ENCODE results near the gene PLA2G4B.

The PLA2G4B gene, protein sequence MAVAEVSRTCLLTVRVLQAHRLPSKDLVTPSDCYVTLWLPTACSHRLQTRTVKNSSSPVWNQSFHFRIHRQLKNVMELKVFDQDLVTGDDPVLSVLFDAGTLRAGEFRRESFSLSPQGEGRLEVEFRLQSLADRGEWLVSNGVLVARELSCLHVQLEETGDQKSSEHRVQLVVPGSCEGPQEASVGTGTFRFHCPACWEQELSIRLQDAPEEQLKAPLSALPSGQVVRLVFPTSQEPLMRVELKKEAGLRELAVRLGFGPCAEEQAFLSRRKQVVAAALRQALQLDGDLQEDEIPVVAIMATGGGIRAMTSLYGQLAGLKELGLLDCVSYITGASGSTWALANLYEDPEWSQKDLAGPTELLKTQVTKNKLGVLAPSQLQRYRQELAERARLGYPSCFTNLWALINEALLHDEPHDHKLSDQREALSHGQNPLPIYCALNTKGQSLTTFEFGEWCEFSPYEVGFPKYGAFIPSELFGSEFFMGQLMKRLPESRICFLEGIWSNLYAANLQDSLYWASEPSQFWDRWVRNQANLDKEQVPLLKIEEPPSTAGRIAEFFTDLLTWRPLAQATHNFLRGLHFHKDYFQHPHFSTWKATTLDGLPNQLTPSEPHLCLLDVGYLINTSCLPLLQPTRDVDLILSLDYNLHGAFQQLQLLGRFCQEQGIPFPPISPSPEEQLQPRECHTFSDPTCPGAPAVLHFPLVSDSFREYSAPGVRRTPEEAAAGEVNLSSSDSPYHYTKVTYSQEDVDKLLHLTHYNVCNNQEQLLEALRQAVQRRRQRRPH

DNA sequence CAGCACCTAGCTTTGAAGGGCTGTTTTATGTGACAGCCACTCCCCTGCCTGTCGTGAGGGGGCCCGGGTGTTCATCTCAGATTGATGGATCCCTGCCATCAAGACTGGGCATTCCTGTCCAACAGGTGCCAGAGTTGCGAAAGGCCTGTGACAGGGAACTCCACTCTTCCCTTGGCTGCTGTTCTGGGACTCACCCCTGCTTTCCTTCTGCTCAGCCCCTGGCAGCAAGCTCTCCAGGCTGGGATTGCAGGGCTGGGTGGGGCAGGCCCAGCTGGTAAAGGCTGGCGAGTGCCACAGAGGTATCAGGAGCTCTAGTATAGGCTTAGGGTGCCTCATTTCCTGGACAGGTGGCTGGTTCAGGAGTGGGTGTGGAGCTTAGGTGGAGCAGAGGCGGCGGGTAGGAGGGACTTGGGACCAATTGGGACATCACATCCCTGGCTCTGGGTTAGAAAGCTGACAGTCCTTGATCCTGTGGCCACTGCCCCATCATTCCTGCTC, at the start of gene PLA2G4B:
Gene PLA2G4B (plus strand): TSS at position 448 of the 498 bp plus-strand sequence. CDS start 67 bp downstream, outside the sequence.
- H3K4me3 ChIP-seq (ENCODE audit: low read depth, low read length), result no peak within 1 kb of the TSS
- DNase-seq (ENCODE audit: low read depth), result no peak
- TF ChIP-seq CTCF (conservative IDR thresholded peaks at IDR 0.05; ENCODE audit: low read depth, low read length), result no peak

DNA sequence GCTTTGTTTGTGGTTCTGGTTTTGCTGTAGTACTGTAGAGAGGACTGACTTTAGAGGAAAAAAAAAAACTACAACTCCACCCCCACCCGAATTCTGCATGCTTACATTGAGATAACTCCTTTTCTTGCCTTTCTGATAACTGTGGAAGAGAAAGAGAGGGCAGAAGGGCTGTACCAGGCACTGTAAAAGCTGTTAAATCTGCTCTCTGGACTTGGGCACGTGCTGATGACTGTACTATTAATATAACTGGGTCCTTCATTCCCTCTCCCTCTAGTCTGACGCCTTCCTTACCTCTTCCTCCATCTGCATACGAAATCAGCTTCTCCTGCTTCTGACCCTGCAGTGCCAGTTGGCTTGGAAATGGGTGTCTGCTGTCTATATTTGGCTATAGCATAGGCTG, 49.4 kb upstream of the PLA2G4B start:
- no peak for DNase-seq (ENCODE audit: low read depth)
- TF ChIP-seq CTCF (conservative IDR thresholded peaks at IDR 0.05; ENCODE audit: low read depth, low read length), result no peak
- no peak overlapping the region for H3K4me3 ChIP-seq (ENCODE audit: low read depth, low read length)

GRCh38 chr15:41789662-41790061, 49.0 kb upstream of the PLA2G4B start:
- no peak for TF ChIP-seq CTCF (conservative IDR thresholded peaks at IDR 0.05; ENCODE audit: low read depth, low read length)
- no peak for DNase-seq (ENCODE audit: low read depth)
- no peak overlapping the region for H3K4me3 ChIP-seq (ENCODE audit: low read depth, low read length)

GRCh38 chr15:41790169-41790568, 48.5 kb upstream of the PLA2G4B start:
- no peak for TF ChIP-seq CTCF (conservative IDR thresholded peaks at IDR 0.05; ENCODE audit: low read depth, low read length)
- no peak for DNase-seq (ENCODE audit: low read depth)
- no peak overlapping the region for H3K4me3 ChIP-seq (ENCODE audit: low read depth, low read length)

GRCh38 chr15:41790756-41791546, 47.7 kb upstream of the PLA2G4B start:
- no peak for TF ChIP-seq CTCF (conservative IDR thresholded peaks at IDR 0.05; ENCODE audit: low read depth, low read length)
- H3K4me3 ChIP-seq (ENCODE audit: low read depth, low read length), result no peak overlapping the region
- peak; percentile 82 for DNase-seq (ENCODE audit: low read depth)

- TF ChIP-seq CTCF (conservative IDR thresholded peaks at IDR 0.05; ENCODE audit: low read depth, low read length), result no peak
- no peak for DNase-seq (ENCODE audit: low read depth)
- no peak overlapping the region for H3K4me3 ChIP-seq (ENCODE audit: low read depth, low read length)
Measured at GRCh38 chr15:41791547-41791937, 47.1 kb upstream of the PLA2G4B start.

All from choroid plexus epithelial cell (primary cell).